HUES64 (cell line): ENCODE measurements around the gene VDAC2.
"Not testable (repeated sequence)": the region's sequence is repeated elsewhere in the genome, so short reads cannot be mapped to it uniquely, and the experiment has no call there.

Experiments used
- H3K27ac ChIP-seq: 2 replicates; pipeline ENCODE4 v1.7.0; 2013; ENCODE audit warnings: low read depth, low read length, inconsistent platforms
- H3K27me3 ChIP-seq: 2 replicates; pipeline ENCODE4 v1.6.1; 2013; ENCODE audit warnings: mild to moderate bottlenecking, low read length; ENCODE audit not compliant: insufficient read depth
- H3K36me3 ChIP-seq: 2 replicates; pipeline ENCODE4 v1.6.1; 2013; ENCODE audit warnings: mild to moderate bottlenecking, low read length; ENCODE audit not compliant: insufficient read depth
- H3K4me1 ChIP-seq: 2 replicates; pipeline ENCODE4 v1.6.1; 2013; ENCODE audit warnings: mild to moderate bottlenecking, low read length, moderate library complexity; ENCODE audit not compliant: insufficient read depth
- H3K4me3 ChIP-seq: 2 replicates; pipeline ENCODE4 v1.5.1; 2013; ENCODE audit warnings: mild to moderate bottlenecking, low read length, moderate library complexity
- H3K9ac ChIP-seq: 2 replicates; pipeline ENCODE4 v1.6.1; 2013; ENCODE audit warnings: mild to moderate bottlenecking, low read depth, low read length
- H3K9me3 ChIP-seq: 2 replicates; pipeline ENCODE4 v1.6.1; 2013; ENCODE audit warnings: low read depth, low read length; ENCODE audit not compliant: insufficient read depth
- WGBS: fragments of 150-250, 120-280 bp; methylation state at CpG from one replicate; pipeline ENCODE4 v1.1.7; 2013; ENCODE audit warnings: missing lambda C conversion rate; 5-methylcytosine and 5-hydroxymethylcytosine counted together

Gene VDAC2

DNA sequence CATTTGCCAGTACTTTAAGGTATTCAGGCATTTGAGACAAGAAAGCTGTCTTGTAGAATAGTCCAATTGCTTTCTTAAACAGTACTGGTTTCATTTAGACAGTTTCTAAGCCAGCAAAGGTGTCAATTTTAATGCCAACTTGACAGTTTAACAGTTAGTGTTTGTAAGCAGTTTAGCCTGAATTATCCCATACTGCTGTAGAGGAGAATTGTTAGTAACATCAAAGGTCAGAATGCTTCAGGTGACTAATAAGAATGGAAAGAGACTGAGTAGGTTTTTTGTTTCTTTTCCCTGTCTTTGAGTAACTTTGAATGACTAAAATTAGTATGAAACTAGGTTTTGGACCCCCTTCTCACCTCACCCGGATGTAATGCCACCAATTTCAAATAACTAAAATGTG lies 29.5 kb upstream of the VDAC2 start:
- no peaks in the 10 kb centered on the region for H3K9me3 ChIP-seq
- 92% methylated on average over 1 of the region's 1 CpG for WGBS
- H3K27ac ChIP-seq = no peak overlapping the region
- H3K4me1 ChIP-seq = no peaks in the 10 kb centered on the region
- no peak overlapping the region for H3K9ac ChIP-seq
- peaks cover 14% of the 10 kb centered on the region for H3K36me3 ChIP-seq
- no peaks in the 10 kb centered on the region for H3K27me3 ChIP-seq
- H3K4me3 ChIP-seq = no peak overlapping the region

- H3K27ac ChIP-seq = no peak overlapping the region
- 93% methylated on average over 4 of the region's 4 CpGs for WGBS
- no peaks in the 10 kb centered on the region for H3K27me3 ChIP-seq
- no peak overlapping the region for H3K9ac ChIP-seq
- no peak overlapping the region for H3K4me3 ChIP-seq
- H3K4me1 ChIP-seq = 0 out of 2 replicates have a peak, but pooled peaks cover 7% of the 10 kb centered on the region
- H3K36me3 ChIP-seq = no peaks in the 10 kb centered on the region
- no peaks in the 10 kb centered on the region for H3K9me3 ChIP-seq
Measured at GRCh38 chr10:75186310-75186709, 24.3 kb upstream of the VDAC2 start.

DNA sequence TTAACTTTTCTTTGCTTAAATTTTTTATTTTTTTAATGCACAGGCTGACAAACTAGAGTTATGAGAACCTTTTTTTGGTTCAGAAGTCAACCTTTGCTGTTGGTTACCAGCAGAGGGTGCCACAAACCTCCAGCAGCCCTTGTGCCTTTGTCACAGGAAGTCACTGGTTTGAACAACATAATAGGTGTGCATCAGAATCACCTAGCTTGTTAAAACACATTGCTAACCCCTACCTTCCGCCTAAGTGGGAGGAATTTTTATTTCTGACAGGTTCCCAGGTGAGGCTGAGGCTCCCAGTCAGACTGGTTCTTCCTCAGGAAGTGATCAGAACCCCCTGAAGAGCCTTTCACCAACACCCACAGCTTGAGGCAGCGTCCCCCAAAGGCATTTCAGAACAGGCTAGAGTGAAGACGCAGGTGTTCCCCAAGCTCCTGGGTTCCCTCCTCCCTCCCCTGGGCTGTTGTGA lies 22.6 kb upstream of the VDAC2 start:
- Histone ChIP-seq H3K9me3 (no peaks in the 10 kb centered on the region), H3K36me3 (no peaks in the 10 kb centered on the region), H3K4me1 (peaks cover 11% of the 10 kb centered on the region; the same call in 1 of the 2 replicates), H3K27me3 (no peaks in the 10 kb centered on the region), H3K4me3 (no peak overlapping the region), H3K27ac (peak overlapping the region; percentile 38; the same call in 1 of the 2 replicates), H3K9ac (no peak overlapping the region)
- WGBS = 92% methylated on average over 2 of the region's 3 CpGs

GRCh38 chr10:75188522-75188921 lies 22.1 kb upstream of the VDAC2 start:
- not testable (repeated sequence) for H3K9me3 ChIP-seq, H3K27ac ChIP-seq, H3K4me3 ChIP-seq, H3K36me3 ChIP-seq, H3K27me3 ChIP-seq, H3K9ac ChIP-seq
- WGBS = 99% methylated on average over 9 of the region's 9 CpGs
- peaks cover 11% of the 10 kb centered on the region; the same call in 1 of the 2 replicates for H3K4me1 ChIP-seq

GRCh38 chr10:75189266-75190096 lies 21.1 kb upstream of the VDAC2 start:
- WGBS = 93% methylated on average over 12 of the region's 12 CpGs

GRCh38 chr10:75191821-75192568 lies 18.6 kb upstream of the VDAC2 start:
- WGBS = 90% methylated on average over 10 of the region's 10 CpGs
- no peaks in the 10 kb centered on the region for H3K27me3 ChIP-seq
- no peaks in the 10 kb centered on the region for H3K36me3 ChIP-seq
- no peaks in the 10 kb centered on the region for H3K9me3 ChIP-seq
- H3K4me1 ChIP-seq = peaks cover 11% of the 10 kb centered on the region; the same call in 1 of the 2 replicates
- no peak overlapping the region for H3K4me3 ChIP-seq
- no peak overlapping the region for H3K9ac ChIP-seq
- no peak overlapping the region for H3K27ac ChIP-seq

More at GRCh38 chr10:75189266-75190096, 21.1 kb upstream of the VDAC2 start:
- H3K27me3 ChIP-seq = no peaks in the 10 kb centered on the region
- peaks cover 11% of the 10 kb centered on the region; the same call in 1 of the 2 replicates for H3K4me1 ChIP-seq
- no peaks in the 10 kb centered on the region for H3K36me3 ChIP-seq
- H3K27ac ChIP-seq = no peak overlapping the region
- no peaks in the 10 kb centered on the region for H3K9me3 ChIP-seq
- H3K9ac ChIP-seq = no peak overlapping the region
- H3K4me3 ChIP-seq = no peak overlapping the region

GRCh38 chr10:75194625-75195024 lies 16.0 kb upstream of the VDAC2 start:
- not testable (repeated sequence) for H3K9ac ChIP-seq, H3K27me3 ChIP-seq, H3K36me3 ChIP-seq, H3K9me3 ChIP-seq, H3K4me3 ChIP-seq, H3K4me1 ChIP-seq, H3K27ac ChIP-seq
- WGBS = 96% methylated on average over 3 of the region's 4 CpGs

DNA sequence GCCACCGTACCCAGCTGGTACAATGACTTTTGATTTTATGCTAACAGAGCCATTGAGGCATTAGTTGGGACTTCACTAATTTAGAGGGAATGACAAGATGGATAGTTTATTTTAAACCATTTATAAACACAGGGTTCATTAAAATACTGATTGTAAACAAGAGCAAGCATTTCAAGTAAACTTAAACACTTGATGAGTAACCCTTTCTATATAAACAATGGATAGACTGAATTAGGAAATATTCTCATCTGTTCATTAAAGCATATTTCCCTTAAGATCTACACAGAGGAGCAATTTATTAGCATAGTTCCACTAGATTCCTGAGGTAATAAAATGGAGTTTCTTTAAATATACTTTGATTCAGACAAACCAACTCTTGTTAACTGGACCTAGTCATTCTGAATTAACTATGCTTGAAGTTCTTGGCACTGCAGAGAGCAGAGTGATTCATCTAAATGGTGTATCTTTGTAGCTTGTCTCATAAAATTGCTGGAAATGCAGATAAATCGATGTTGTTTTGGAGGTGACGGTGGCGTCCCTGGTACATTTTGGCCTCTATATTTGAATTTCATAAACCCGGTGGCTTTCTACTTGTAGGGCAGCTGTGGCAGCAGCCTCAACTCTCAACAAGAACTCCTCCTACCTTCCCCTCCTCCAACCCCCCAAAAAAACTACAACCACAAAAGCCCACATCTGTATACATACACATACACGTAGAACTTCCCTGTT lies 15.4 kb upstream of the VDAC2 start:
- Histone ChIP-seq H3K4me1 (peaks cover 4% of the 10 kb centered on the region; the same call in 1 of the 2 replicates), H3K9me3 (no peaks in the 10 kb centered on the region), H3K36me3 (no peaks in the 10 kb centered on the region), H3K27ac (no peak overlapping the region), H3K9ac (no peak overlapping the region), H3K27me3 (no peaks in the 10 kb centered on the region), H3K4me3 (no peak overlapping the region)
- 97% methylated on average over 6 of the region's 6 CpGs for WGBS

GRCh38 chr10:75197066-75197465 lies 13.5 kb upstream of the VDAC2 start:
- Histone ChIP-seq H3K9ac (no peak overlapping the region), H3K4me1 (no peaks in the 10 kb centered on the region), H3K27ac (no peak overlapping the region), H3K4me3 (no peak overlapping the region), H3K9me3 (no peaks in the 10 kb centered on the region), H3K27me3 (no peaks in the 10 kb centered on the region), H3K36me3 (no peaks in the 10 kb centered on the region)
- WGBS = 92% methylated on average over 3 of the region's 3 CpGs

DNA sequence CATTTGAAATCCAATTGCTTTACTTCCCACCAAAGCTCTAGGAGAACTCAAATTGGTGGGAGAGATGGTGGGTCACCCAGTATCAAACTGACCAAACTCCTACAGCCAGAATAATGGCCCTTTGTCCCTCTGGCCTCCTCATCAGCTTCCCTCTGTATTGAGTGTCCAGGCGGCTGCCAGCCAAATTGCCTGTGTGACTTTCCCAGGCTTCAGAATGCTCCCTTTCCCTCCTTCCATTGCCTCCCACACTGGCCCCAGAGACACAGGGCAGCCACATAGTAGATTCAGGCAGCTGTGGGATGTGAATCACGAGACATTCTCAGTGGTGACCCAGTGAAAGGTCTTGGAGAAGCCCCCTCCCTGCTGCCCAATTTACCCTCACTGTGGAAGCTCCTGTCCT lies 12.7 kb upstream of the VDAC2 start:
- Histone ChIP-seq H3K27me3 (no peaks in the 10 kb centered on the region), H3K4me1 (no peaks in the 10 kb centered on the region), H3K27ac (no peak overlapping the region), H3K36me3 (no peaks in the 10 kb centered on the region), H3K9me3 (no peaks in the 10 kb centered on the region), H3K9ac (no peak overlapping the region), H3K4me3 (no peak overlapping the region)
- WGBS = 93% methylated on average over 2 of the region's 2 CpGs

DNA sequence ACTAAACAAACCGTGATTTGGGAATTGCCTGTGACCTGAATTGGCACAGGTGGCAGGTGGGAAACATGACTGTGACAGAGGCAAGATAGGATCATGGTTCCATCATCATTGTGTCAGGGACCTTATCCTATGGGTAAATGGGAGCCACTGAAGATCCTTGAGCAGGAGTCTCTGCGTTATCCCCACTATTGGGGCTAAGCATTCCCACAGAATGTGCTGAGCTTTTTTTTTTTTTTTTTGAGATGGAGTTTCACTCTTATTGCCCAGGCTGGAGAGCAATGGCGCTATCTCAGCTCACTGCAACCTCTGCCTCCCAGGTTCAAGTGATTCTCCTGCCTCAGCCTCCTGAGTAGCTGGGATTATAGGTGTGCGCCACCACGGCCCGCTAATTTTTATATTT lies 10.6 kb upstream of the VDAC2 start:
- not testable (repeated sequence) for H3K4me1 ChIP-seq, H3K27me3 ChIP-seq, H3K36me3 ChIP-seq, H3K27ac ChIP-seq, H3K4me3 ChIP-seq, H3K9me3 ChIP-seq, H3K9ac ChIP-seq
- 96% methylated on average over 6 of the region's 6 CpGs for WGBS
